HG02798 (cell line): Measurements from ENCODE around the gene TMEM196.

Source experiments
- ATAC-seq: cut with Tn5 transposase; IDR thresholded peaks from one replicate; pipeline ENCODE4 v1.9.1; 2021; ENCODE audit warnings: mild to moderate bottlenecking; ENCODE audit not compliant: unreplicated experiment, poor library complexity

TMEM196 gene

GRCh38 chr7:19772841-19773760 lies at the start of gene TMEM196:
Gene TMEM196, minus strand, starts transcription at chr7:19773617. Its CDS starts 921 bp downstream, at chr7:19772696.
- no peak for ATAC-seq

- ATAC-seq, result no peak
These were observed 42.7 kb upstream of the TMEM196 start for GRCh38 chr7:19816128-19816527.

GRCh38 chr7:19815546-19815945 lies 42.1 kb upstream of the TMEM196 start:
- no peak for ATAC-seq

- no peak for ATAC-seq
These were observed 41.4 kb upstream of the TMEM196 start for GRCh38 chr7:19814776-19815175.

GRCh38 chr7:19811386-19811785 lies 38.0 kb upstream of the TMEM196 start:
- no peak for ATAC-seq

GRCh38 chr7:19798986-19799385 lies 25.6 kb upstream of the TMEM196 start:
- ATAC-seq, result no peak

GRCh38 chr7:19783541-19783940 lies 10.1 kb upstream of the TMEM196 start:
- no peak for ATAC-seq

- no peak for ATAC-seq
These were observed 3.6 kb upstream of the TMEM196 start for GRCh38 chr7:19776981-19777380.

GRCh38 chr7:19775578-19775977 lies 2.2 kb upstream of the TMEM196 start:
- ATAC-seq, result no peak

GRCh38 chr7:19772306-19772705 lies 1.1 kb downstream of the TMEM196 start:
- no peak for ATAC-seq

GRCh38 chr7:19762631-19763030 lies 10.8 kb downstream of the TMEM196 start:
- ATAC-seq, result no peak

GRCh38 chr7:19754521-19755116 lies 18.8 kb downstream of the TMEM196 start:
- no peak for ATAC-seq

- no peak for ATAC-seq
These were observed 21.4 kb downstream of the TMEM196 start for GRCh38 chr7:19752020-19752419.

- ATAC-seq, result no peak
These were observed 23.8 kb downstream of the TMEM196 start for GRCh38 chr7:19749658-19750057.

- no peak for ATAC-seq
These were observed 25.6 kb downstream of the TMEM196 start for GRCh38 chr7:19747740-19748339.

- ATAC-seq, result no peak
These were observed 29.3 kb downstream of the TMEM196 start for GRCh38 chr7:19744075-19744474.

GRCh38 chr7:19728716-19729115 lies 44.7 kb downstream of the TMEM196 start:
- no peak for ATAC-seq

GRCh38 chr7:19725770-19726169 lies 47.6 kb downstream of the TMEM196 start:
- no peak for ATAC-seq

GRCh38 chr7:19715499-19715898 lies 57.9 kb downstream of the TMEM196 start:
- ATAC-seq, result no peak

- no peak for ATAC-seq
These were observed 59.7 kb downstream of the TMEM196 start for GRCh38 chr7:19713676-19714075.

- no peak for ATAC-seq
These were observed 64.2 kb downstream of the TMEM196 start for GRCh38 chr7:19709249-19709578.
